ENCODE data around the gene MORN1. TPM values are rescaled to one million over a fixed set of nuclear protein-coding genes. Genes with fewer than 3 reads are reported as not detected.

MORN1 gene
- total RNA-seq, 6 experiments from 2014 or later, result 5.3 to 8.9 (median 6.9) TPM

GRCh38 chr1:2304921-2305681 lies 86.3 kb downstream of the MORN1 start:
- Mint-ChIP-seq H3K27me3 (ENCODE audit: insufficient read depth) (peaks cover 7% of the 10 kb centered on the region), H3K4me1 (ENCODE audit: low read depth) (no peaks in the 10 kb centered on the region), H3K27ac (no peak overlapping the region), H3K4me3 (no peak overlapping the region), H3K36me3 (ENCODE audit: low read depth) (peaks cover 22% of the 10 kb centered on the region; the same call in 1 of the 2 replicates), H3K9me3 (no peaks in the 10 kb centered on the region)
- TF ChIP-seq, protein P1, sequence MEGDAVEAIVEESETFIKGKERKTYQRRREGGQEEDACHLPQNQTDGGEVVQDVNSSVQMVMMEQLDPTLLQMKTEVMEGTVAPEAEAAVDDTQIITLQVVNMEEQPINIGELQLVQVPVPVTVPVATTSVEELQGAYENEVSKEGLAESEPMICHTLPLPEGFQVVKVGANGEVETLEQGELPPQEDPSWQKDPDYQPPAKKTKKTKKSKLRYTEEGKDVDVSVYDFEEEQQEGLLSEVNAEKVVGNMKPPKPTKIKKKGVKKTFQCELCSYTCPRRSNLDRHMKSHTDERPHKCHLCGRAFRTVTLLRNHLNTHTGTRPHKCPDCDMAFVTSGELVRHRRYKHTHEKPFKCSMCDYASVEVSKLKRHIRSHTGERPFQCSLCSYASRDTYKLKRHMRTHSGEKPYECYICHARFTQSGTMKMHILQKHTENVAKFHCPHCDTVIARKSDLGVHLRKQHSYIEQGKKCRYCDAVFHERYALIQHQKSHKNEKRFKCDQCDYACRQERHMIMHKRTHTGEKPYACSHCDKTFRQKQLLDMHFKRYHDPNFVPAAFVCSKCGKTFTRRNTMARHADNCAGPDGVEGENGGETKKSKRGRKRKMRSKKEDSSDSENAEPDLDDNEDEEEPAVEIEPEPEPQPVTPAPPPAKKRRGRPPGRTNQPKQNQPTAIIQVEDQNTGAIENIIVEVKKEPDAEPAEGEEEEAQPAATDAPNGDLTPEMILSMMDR (IDR thresholded peaks at IDR 0.05), result no peak
- no peak for DNase-seq

- Mint-ChIP-seq H3K9me3 (no peaks in the 10 kb centered on the region), H3K4me3 (no peak overlapping the region), H3K27ac (no peak overlapping the region), H3K4me1 (ENCODE audit: low read depth) (no peaks in the 10 kb centered on the region), H3K27me3 (ENCODE audit: insufficient read depth) (peaks cover 7% of the 10 kb centered on the region), H3K36me3 (ENCODE audit: low read depth) (peaks cover 22% of the 10 kb centered on the region; the same call in 1 of the 2 replicates)
- TF ChIP-seq, protein P1 (IDR thresholded peaks at IDR 0.05), result no peak
- no peak for DNase-seq
Observed at GRCh38 chr1:2304282-2304681, 87.1 kb downstream of the MORN1 start.

DNA sequence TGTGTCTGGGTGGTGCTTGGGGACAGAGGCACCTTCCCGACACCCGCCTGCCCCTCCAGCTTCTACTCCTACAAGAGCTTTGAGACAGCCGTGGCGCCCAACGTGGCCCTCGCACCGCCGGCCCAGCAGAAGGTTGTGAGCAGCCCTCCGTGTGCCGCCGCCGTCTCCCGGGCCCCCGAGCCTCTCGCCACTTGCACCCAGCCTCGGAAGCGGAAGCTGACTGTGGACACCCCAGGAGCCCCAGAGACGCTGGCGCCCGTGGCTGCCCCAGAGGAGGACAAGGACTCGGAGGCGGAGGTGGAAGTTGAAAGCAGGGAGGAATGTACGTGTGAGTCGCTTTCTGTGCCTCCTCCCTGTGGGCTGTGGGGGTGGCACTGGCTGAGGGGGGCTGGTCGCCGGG lies 87.6 kb downstream of the MORN1 start:
- TF ChIP-seq, protein P1 (IDR thresholded peaks at IDR 0.05), result no peak
- H3K27ac Mint-ChIP-seq, result no peak overlapping the region
- no peak overlapping the region for H3K4me3 Mint-ChIP-seq
- no peaks in the 10 kb centered on the region for H3K9me3 Mint-ChIP-seq
- peaks cover 22% of the 10 kb centered on the region; the same call in 1 of the 2 replicates for H3K36me3 Mint-ChIP-seq (ENCODE audit: low read depth)
- no peak for DNase-seq
- peaks cover 7% of the 10 kb centered on the region for H3K27me3 Mint-ChIP-seq (ENCODE audit: insufficient read depth)
- H3K4me1 Mint-ChIP-seq (ENCODE audit: low read depth), result no peaks in the 10 kb centered on the region

DNA sequence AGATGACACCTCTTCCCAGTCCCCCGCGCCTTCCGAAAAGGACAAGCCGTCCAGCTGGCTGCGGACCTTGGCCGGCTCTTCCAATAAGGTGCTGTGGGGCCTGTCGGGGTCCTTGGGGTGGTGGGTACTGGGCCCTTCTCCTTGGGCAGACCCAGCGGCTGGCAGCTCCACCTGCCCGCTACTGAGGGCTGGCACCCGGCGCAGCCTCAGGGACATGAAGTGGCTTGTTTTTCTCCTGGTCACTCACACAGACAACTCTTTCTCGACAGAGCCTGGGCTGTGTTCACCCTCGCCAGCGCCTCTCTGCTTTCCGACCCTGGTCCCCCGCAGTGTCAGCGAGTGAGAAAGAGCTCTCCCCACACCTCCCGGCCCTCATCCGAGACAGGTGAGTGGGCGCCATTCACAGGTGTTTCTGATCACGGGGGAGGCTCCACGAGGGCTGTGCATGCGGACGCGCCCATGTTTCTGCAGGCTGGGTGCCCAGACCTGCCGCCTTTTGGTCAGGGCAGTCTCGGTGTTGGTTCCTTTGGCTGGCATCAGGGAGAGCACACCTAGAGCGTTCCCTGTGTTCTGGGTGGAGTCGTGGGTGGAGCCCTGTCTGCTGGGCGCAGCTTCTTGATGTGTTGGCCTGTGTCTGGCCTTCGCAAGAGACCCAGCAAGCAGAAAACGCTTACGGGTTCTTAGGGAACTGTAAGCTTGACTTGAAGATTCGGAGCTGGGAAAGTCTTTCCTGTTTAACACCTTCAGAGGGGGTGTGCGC lies 88.2 kb downstream of the MORN1 start:
- Mint-ChIP-seq H3K27ac (no peak overlapping the region), H3K4me3 (no peak overlapping the region), H3K9me3 (no peaks in the 10 kb centered on the region), H3K27me3 (ENCODE audit: insufficient read depth) (peaks cover 4% of the 10 kb centered on the region), H3K36me3 (ENCODE audit: low read depth) (peaks cover 18% of the 10 kb centered on the region; the same call in 1 of the 2 replicates), H3K4me1 (ENCODE audit: low read depth) (no peaks in the 10 kb centered on the region)
- TF ChIP-seq, protein P1 (IDR thresholded peaks at IDR 0.05), result no peak
- DNase-seq, result no peak

DNA sequence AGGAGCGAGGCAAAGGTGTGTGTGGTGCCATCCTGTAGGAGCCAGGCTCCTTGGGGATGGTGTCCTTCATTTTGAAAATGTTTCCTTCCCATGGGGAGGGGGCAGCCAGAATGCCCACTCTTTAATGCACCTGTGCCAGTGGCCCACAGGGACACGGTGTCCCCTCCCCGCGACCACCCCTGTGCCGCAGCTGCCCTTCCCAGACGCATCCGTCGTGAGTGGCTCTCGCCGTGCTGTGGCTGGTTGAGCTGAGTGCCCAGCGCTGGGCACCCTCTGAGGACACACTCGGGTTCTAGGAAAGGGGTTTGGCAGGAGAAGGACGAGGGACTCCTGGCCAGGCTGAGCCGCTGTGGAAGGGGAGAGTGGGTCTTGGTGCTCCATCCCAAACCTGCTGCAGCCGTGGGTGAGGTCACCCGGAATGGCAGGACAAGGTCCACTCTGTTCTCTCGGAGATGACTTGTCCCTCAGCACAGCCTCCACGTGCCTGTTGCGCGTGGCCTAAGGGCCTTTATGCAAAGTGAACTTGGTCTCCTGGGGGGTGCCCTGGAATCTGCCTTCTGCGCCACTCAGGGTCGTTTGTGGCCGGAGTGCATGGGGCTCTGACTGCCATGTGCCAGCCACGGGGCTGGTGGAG lies 88.9 kb downstream of the MORN1 start:
- Mint-ChIP-seq H3K27ac (no peak overlapping the region), H3K9me3 (no peaks in the 10 kb centered on the region), H3K4me3 (no peak overlapping the region), H3K36me3 (ENCODE audit: low read depth) (peaks cover 10% of the 10 kb centered on the region; the same call in 1 of the 2 replicates), H3K4me1 (ENCODE audit: low read depth) (no peaks in the 10 kb centered on the region), H3K27me3 (ENCODE audit: insufficient read depth) (peaks cover 4% of the 10 kb centered on the region)
- no peak for DNase-seq
- TF ChIP-seq, protein P1 (IDR thresholded peaks at IDR 0.05), result no peak
